MG63 (cell line): ENCODE measurements around the gene FYN. TPM values are rescaled to one million over a fixed set of nuclear protein-coding genes. Genes with fewer than 3 reads are reported as not detected.

Source experiments
- DNase-seq: peaks from one replicate; pipeline ENCODE4 v3.0.0-alpha.2; 2020
- H3K27me3 ChIP-seq: fragments of 250-450 bp; sonication (Bioruptor Pico); 2 replicates; pipeline ENCODE4 v1.5.1; 2020; ENCODE audit warnings: mild to moderate bottlenecking, moderate library complexity
- H3K36me3 ChIP-seq: fragments of 250-450 bp; sonication (Bioruptor Pico); 2 replicates; pipeline ENCODE4 v1.5.1; 2020; ENCODE audit warnings: mild to moderate bottlenecking, moderate library complexity
- H3K4me3 ChIP-seq: fragments of 250-450 bp; sonication (Bioruptor Pico); 2 replicates; pipeline ENCODE4 v1.5.1; 2020; ENCODE audit warnings: mild to moderate bottlenecking, moderate library complexity
- H3K9me3 ChIP-seq: fragments of 250-450 bp; sonication (Bioruptor Pico); 2 replicates; pipeline ENCODE4 v1.5.1; 2020; ENCODE audit warnings: mild to moderate bottlenecking, moderate library complexity
- total RNA-seq: library from RNA; depleted of rRNA; stranded (reverse); fragments of >200 nt; shearing (Covaris generic); gene quantifications from 2 replicates; pipeline ENCODE4 v1.2.3, GENCODE V29; 2014; ENCODE audit warnings: low replicate concordance

FYN gene
- total RNA-seq, 1 experiment from 2014 or later: 48.7 TPM

DNA sequence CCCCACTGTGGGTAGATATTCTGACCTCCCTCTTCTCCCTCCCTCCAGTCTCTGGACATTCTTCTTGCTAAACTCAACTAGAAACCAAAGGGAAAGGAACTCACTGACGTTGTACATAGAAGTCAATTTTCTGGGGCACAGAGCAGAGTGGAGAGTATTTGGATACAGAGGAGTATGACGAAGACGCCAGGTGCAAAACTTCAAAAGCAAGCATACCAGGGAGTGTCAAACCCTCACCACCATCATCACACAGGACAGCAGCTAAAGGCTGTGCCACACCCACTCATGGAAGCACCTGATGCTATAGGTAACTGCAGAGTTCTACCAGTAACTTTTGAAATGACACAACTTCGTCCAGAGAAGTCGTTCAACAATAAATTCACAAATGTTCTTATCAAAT lies 64.8 kb downstream of the FYN start:
- DNase-seq: no peak
- Histone ChIP-seq H3K9me3 (no peaks in the 10 kb centered on the region), H3K36me3 (no peaks in the 10 kb centered on the region), H3K4me3 (no peak overlapping the region), H3K27me3 (no peaks in the 10 kb centered on the region)

DNA sequence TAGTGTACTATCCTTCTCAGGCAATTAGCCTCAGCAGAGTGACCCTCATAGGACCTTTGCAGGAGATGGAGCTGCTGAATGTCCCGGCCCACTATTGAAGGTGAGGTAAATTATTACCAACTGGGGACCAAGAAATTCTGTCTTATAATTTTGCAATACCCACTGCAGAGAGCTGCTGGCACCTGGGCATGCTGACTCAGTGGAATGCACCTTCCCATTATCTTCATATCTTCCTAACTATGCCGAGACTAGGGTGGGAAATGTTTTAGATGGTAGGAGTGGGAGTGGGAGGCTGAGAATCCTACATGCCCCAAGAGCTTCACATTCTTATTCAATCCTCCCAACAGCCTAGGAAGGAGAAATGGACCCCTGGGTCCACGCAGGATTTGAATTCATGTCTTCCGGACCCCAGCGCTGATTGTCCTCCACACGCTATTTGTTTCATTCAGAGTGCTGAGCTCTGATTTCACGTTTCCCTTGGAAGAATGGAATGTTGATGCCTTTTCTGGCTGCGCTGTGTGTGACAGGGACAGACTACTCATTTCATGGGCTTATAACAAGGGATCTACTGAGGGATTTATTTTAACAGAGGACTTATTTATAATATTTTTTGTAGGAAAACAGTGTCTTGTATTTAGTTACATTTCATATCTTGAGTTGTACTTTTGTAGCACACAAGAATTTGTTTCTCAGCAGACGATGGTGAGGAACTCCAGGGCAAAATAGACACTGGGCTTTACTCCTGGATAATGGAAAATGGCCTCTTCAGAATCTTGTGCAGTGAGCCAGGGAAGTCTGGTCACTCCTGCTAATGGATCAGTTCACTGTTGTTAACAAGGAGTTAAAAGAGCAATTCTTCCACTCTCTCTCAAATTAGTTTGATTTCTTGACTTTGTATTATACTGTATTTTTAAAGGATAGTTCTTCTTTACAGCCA lies 66.4 kb downstream of the FYN start:
- no peak for DNase-seq
- H3K4me3 ChIP-seq: no peak overlapping the region
- H3K9me3 ChIP-seq: no peaks in the 10 kb centered on the region
- H3K36me3 ChIP-seq: no peaks in the 10 kb centered on the region
- no peaks in the 10 kb centered on the region for H3K27me3 ChIP-seq

DNA sequence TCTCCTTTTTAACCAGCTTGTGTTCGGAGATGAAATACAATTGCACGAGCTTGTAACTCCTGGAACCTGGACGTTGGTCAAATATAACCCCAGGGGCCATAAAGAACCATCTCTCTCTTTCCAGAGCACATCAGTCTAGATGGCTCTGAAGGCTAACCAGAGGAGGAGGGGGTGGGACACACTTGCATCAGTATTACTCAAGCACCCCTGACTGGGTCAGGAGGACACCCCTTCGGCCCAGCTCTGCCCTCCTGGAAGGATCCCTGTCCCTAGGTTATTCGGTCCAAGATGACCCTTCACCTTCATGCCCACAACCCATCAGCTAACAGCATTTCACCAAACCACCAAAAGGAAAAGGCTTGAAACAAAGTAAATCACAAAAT lies 67.1 kb downstream of the FYN start:
- no peak overlapping the region for H3K4me3 ChIP-seq
- DNase-seq: no peak
- no peaks in the 10 kb centered on the region for H3K27me3 ChIP-seq
- no peaks in the 10 kb centered on the region for H3K9me3 ChIP-seq
- no peaks in the 10 kb centered on the region for H3K36me3 ChIP-seq

DNA sequence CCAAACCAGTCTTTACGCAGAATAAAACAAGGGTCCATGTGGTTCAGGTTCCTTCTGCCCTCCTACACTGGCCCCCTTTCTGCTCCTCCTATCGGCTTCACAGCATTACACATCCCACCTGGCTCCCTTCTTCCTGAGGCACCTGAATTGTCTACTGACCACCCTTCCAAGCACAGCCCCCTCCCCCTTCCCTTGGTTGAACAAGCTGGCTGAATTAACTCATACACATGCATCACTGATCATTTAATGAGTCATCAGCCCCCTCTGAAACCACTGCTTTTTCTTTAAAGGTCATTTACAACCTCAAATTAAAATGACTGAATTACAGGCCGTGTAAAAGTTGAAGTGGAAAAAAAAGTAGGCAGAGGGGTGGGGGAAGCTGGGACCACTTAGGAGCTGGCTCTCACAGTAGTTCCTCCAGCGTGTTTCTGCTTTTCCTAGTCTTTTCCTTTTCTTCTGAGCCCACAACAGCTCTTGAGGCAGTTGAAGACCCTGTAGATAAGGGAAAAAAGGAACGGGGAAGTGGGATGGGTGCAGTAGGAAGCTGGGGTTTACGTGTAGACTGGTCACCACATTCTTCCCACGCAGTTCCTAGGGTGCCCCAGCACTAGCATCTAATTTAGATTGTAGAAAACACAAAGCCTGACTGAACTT lies 67.6 kb downstream of the FYN start:
- Histone ChIP-seq H3K36me3 (no peaks in the 10 kb centered on the region), H3K4me3 (no peak overlapping the region), H3K27me3 (no peaks in the 10 kb centered on the region), H3K9me3 (no peaks in the 10 kb centered on the region)
- peak; percentile 42 for DNase-seq

DNA sequence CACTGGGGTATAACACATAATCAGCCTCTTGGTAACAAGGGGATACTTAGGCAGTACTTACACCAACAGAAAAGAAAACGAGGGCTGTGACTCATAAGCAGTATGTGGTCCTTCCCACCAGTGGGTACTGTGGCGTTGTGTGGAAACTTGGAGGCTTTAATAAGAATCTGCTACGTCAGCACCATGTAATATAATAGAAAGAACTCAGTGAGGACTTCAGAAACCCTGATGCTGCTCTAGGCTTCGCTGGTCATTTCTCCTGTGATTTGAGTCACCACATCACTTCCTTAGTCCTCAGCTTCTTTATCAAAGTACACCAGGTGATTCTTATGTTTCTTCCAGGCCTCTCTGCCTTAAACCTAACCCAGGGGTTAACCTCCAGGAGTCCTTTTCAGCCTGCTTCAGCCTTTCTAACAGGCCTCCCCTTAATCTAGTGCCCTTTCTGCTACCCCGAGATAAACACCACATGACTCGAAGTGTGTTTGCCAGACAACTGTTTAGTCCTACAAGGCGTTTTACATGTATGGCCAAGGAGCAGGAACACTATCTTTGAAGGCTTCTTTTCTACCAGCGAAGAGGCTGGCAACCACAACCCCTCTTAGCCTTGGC lies 68.5 kb downstream of the FYN start:
- no peak for DNase-seq
- Histone ChIP-seq H3K4me3 (no peak overlapping the region), H3K36me3 (no peaks in the 10 kb centered on the region)

DNA sequence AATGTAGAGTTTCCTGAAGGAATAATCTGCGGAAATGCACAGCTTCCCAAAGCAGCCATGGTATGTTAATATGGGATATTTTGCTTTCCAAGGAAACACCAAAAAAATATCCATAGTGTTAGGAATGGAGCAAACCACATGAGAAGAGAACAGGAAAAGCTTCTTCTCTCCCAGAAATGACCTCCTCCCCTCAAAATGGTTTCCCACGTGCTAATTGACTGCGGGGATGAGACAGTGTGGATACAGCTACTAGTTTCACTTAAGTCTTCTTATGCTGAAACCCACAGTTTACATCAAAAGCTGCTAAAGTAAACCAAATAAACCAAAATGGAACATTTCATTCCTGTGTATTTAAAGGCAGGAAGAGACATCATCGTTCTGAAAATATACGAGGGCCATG lies 69.4 kb downstream of the FYN start:
- no peaks in the 10 kb centered on the region for H3K27me3 ChIP-seq
- DNase-seq: no peak
- no peaks in the 10 kb centered on the region for H3K9me3 ChIP-seq
- no peaks in the 10 kb centered on the region for H3K36me3 ChIP-seq
- H3K4me3 ChIP-seq: no peak overlapping the region

More for the DNA sequence above, 68.5 kb downstream of the FYN start:
- H3K9me3 ChIP-seq: no peaks in the 10 kb centered on the region
- no peaks in the 10 kb centered on the region for H3K27me3 ChIP-seq

DNA sequence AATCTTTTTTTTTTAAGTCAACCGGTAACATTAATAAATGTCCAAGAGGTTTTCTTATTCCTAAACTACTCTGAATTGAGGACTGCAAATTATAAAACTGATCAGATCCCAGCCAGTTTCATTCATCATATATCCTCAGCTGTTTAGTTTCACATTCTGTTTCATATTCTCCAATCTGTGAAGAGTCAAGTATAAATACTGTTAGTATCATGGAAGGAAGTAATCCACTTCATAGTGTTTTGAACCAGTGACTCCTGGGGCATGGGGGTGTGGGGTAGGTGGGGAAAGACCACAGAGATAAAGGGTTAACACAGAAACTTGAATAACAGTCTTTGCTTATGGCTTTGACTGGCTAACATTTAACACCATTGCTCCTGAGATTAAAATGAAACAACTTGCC lies 69.9 kb downstream of the FYN start:
- no peak for DNase-seq
- Histone ChIP-seq H3K9me3 (no peaks in the 10 kb centered on the region), H3K36me3 (no peaks in the 10 kb centered on the region), H3K4me3 (no peak overlapping the region), H3K27me3 (no peaks in the 10 kb centered on the region)

DNA sequence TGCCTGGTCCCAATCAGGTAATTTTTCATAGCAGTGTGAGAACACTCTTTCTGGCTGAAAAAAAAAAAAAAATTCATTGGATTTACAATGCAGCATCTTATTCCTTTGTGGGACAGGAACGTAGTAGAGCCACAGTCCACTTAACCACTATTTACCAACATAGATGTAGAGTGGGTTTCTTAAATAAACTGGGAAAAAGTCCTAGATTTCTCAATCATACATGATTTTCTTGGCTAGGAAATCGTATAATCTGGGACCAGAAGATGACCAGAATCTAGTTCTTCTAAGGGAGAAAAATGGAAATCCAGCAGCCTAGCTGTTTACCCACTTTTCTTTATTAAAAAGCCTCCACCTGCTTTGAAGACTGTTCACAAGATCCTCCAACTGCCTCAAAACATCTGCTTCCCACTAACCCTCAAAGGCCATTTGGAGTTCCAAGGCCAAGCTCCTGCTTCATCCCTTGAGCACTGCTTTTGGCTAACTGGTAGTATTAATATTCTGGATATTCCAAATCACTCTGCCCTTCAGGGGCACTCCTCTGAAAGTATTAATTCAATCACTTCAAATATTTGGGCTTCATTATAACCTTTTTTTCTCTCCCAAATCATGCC lies 70.4 kb downstream of the FYN start:
- Histone ChIP-seq H3K36me3 (no peaks in the 10 kb centered on the region), H3K4me3 (no peak overlapping the region), H3K27me3 (no peaks in the 10 kb centered on the region), H3K9me3 (no peaks in the 10 kb centered on the region)
- DNase-seq: no peak

DNA sequence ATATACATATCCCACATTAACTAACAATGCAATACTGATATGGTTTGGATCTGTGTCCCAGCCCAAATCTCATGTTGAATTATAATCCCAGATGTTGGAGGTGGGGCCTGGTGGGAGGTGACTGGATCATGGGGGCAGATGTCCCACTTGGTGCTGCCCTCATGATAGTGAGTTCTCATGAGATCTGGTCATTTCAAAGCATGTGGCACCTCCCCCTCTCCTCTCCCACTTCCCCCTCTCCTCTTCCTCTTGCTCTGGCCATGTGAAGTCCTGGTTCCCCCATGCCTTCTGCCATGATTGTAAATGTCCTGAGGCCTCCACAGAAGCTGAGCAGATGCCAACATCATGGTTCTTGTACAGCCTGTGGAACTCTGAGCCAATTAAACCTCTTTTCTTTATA lies 71.2 kb downstream of the FYN start:
- Histone ChIP-seq H3K9me3 (no peaks in the 10 kb centered on the region), H3K36me3 (no peaks in the 10 kb centered on the region), H3K27me3 (no peaks in the 10 kb centered on the region), H3K4me3 (no peak overlapping the region)
- no peak for DNase-seq

DNA sequence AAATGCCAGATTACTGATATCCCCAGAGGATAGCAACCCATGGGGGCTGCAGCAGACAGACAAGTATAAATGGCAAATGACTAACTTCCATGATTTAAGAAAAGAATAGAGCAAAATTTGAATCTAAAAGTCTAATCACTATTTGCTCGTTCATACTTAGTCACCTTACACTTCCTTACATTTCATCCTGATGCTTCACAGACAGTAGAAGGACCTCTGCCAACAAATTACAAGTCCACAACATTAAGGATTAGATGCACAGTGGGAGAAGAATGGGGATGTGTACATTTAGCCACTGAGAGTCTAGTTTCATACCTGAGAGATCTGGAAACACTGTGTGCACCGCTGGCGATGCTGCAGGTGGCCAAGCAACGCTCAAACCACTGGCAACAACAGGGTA lies 72.4 kb downstream of the FYN start:
- no peaks in the 10 kb centered on the region for H3K9me3 ChIP-seq
- no peaks in the 10 kb centered on the region for H3K36me3 ChIP-seq
- no peaks in the 10 kb centered on the region for H3K27me3 ChIP-seq
- DNase-seq: no peak
- no peak overlapping the region for H3K4me3 ChIP-seq

DNA sequence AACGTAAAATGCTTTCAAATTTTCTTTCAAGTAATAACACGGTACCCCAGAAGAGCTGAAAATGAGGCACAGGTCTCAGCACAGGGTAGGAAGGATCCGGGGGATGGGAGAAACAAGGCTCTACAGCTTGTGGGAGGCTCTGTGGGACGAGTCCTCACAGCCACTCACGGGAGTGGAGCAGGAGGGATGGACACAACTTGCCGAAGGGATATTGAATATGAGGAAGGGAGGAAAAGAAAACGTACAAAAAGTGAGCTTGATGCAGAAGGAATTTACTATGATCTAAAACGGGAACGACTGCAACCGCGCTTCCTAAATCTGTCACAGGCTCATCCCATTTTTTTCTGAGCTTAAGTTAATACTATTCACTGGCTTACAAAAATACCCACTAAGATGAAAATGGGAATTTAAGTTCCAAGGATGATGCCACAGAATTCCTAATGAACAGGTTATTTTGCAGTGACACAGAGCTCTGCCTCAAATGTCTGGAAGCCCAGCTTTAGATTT lies 72.9 kb downstream of the FYN start:
- Histone ChIP-seq H3K9me3 (no peaks in the 10 kb centered on the region), H3K36me3 (no peaks in the 10 kb centered on the region; the same call in 1 of the 2 replicates), H3K4me3 (peak overlapping the region; percentile 8; the same call in 1 of the 2 replicates), H3K27me3 (no peaks in the 10 kb centered on the region)
- DNase-seq: no peak

DNA sequence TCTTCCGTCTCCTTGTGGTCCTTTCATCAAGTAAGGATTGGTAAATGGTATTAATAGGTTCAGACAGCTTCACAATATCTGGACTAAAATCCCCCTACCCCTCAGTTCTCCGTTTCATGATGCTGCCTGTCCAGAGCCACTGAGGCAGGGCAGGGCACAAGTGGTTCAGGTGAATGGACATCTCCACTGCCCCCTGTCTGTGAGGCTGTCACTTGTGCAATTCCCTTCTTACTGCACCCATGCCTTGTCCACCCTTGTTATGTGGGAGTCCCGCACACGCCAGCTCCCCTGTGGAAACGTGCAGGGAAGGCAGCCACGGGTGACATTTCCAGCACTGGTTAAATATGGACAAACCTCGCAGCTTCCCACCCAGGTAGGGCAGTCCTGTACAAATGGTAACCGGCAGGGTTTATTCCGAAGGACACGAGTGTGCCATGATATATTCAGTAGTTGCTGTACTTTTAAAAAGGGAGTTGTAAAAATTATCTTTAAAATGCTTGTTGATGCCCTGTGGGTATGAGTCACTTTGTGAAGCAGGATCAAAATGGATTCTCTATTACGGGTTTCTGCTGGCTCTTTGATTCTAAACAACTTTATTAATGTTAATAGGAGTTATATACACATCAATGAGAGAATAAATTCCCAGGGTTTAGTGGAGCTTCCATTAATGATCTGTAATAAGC lies 73.5 kb downstream of the FYN start:
- no peak for DNase-seq
- no peaks in the 10 kb centered on the region for H3K27me3 ChIP-seq
- no peaks in the 10 kb centered on the region; the same call in 1 of the 2 replicates for H3K36me3 ChIP-seq
- no peaks in the 10 kb centered on the region for H3K9me3 ChIP-seq
- no peak overlapping the region for H3K4me3 ChIP-seq

DNA sequence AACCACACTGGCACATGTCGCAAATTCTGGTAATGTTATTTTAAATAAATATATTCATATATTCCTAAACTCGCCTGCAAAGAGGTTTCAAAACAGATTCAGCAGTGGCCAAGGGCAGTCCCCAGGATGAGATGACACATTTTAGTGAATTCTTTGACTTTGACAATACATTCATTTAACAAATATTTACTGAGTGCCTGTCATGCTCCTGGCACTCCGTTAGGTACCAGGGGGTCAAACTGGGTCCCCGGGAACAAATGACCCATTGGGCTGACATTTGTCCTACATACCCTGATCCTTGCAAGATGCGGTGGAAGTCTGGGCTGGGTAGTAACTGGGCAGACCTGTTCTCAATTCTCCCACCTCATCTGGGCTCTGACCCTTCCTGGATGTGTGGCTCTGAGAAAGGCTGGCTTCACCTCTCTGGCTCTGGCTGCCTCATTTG lies 74.9 kb downstream of the FYN start:
- H3K27me3 ChIP-seq: no peaks in the 10 kb centered on the region
- no peak for DNase-seq

DNA sequence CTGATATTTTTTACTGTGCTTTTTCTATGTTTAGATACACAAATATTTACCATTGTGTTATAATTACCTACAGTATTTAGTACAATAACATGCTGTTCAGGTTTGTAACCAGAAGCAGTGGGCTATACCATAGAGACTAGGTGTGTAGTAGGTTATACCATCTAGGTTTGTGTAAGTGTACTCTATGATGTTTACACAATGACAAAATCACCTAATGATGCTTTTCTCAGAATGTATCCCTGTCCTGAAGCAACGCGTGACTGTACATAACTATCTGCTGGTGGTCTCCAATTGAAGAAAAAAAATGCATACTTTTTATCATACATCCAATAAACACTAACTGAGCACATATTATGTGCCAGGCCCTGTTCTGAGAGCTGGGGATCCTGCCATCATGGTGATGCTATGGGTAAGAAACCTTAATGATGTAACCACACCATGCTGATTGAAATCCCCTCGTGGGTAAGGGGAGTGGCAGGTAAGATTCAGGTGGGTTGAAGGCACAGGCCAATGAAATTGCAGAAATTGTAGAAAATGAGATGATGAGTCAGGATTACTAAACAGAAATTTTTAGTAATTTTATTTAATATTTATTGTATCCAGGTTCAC lies 76.8 kb downstream of the FYN start:
- DNase-seq: no peak
- Histone ChIP-seq H3K9me3 (no peaks in the 10 kb centered on the region), H3K4me3 (no peak overlapping the region), H3K27me3 (no peaks in the 10 kb centered on the region), H3K36me3 (no peaks in the 10 kb centered on the region; the same call in 1 of the 2 replicates)

More for the DNA sequence above, 74.9 kb downstream of the FYN start:
- Histone ChIP-seq H3K9me3 (no peaks in the 10 kb centered on the region), H3K36me3 (no peaks in the 10 kb centered on the region; the same call in 1 of the 2 replicates), H3K4me3 (no peak overlapping the region)

DNA sequence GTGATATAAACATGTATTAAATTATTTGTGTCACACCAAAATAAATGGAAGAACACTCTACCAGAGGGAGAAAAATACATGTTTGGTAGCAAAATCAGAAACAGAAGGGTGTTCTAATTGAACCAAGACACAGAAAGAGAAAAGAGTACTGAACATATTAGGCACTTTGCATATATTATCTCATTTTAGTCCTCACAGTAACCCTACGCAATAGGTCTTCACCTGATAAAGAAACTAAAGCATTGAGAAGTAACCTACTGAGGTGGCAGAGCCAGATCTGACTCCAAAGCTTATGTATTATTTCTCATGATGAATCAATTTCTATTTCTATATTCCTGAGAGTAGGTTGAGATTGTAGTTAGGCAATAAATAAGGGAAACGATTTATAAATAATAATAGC lies 77.7 kb downstream of the FYN start:
- no peaks in the 10 kb centered on the region; the same call in 1 of the 2 replicates for H3K36me3 ChIP-seq
- H3K9me3 ChIP-seq: no peaks in the 10 kb centered on the region
- no peaks in the 10 kb centered on the region for H3K27me3 ChIP-seq
- no peak for DNase-seq
- H3K4me3 ChIP-seq: no peak overlapping the region
